ENCODE data around the gene NTN1.
"Not testable (repeated sequence)": the region's sequence is repeated elsewhere in the genome, so short reads cannot be mapped to it uniquely, and the experiment has no call there.

GRCh38 chr17:8988263-8988935 is 32.9 kb upstream of the NTN1 start:
- not testable (repeated sequence) for TF ChIP-seq EZH2phosphoT487 (IDR thresholded peaks at IDR 0.05; ENCODE audit: insufficient read depth, low read depth); EZH2 (IDR thresholded peaks at IDR 0.05; ENCODE audit: insufficient read depth, poor library complexity, severe bottlenecking)
